HUES48 (cell line): ENCODE measurements around the gene BICRAL.
"Not testable (repeated sequence)": the region's sequence is repeated elsewhere in the genome, so short reads cannot be mapped to it uniquely, and the experiment has no call there.

Experiments used
- H3K27ac ChIP-seq: one replicate; pipeline ENCODE4 v1.7.0; 2013; ENCODE audit warnings: low read depth, low read length, inconsistent platforms
- H3K27me3 ChIP-seq: 2 replicates; pipeline ENCODE4 v1.6.1; 2013; ENCODE audit warnings: mild to moderate bottlenecking, low read length; ENCODE audit not compliant: control insufficient read depth, insufficient read depth
- H3K36me3 ChIP-seq: 2 replicates; pipeline ENCODE4 v1.6.1; 2013; ENCODE audit warnings: low read length; ENCODE audit not compliant: control insufficient read depth, insufficient read depth
- H3K4me1 ChIP-seq: 2 replicates; pipeline ENCODE4 v1.6.1; 2013; ENCODE audit warnings: mild to moderate bottlenecking, low read length; ENCODE audit not compliant: control insufficient read depth, insufficient read depth
- H3K4me3 ChIP-seq: 2 replicates; pipeline ENCODE4 v1.5.1; 2013; ENCODE audit warnings: mild to moderate bottlenecking, low read depth, low read length
- H3K9ac ChIP-seq: 2 replicates; pipeline ENCODE4 v1.6.1; 2013; ENCODE audit warnings: mild to moderate bottlenecking, low read depth, low read length, moderate library complexity
- H3K9me3 ChIP-seq: 2 replicates; pipeline ENCODE4 v1.6.1; 2013; ENCODE audit warnings: low read length; ENCODE audit not compliant: control insufficient read depth, insufficient read depth

The BICRAL gene

GRCh38 chr6:42764911-42765648, 16.8 kb upstream of the BICRAL start:
- Histone ChIP-seq H3K27me3 (no peaks in the 10 kb centered on the region), H3K4me1 (peaks cover 6% of the 10 kb centered on the region), H3K4me3 (no peak overlapping the region), H3K9ac (no peak overlapping the region), H3K9me3 (no peaks in the 10 kb centered on the region), H3K36me3 (no peaks in the 10 kb centered on the region), H3K27ac (no peak overlapping the region)

- Histone ChIP-seq H3K27ac (no peak overlapping the region), H3K4me3 (no peak overlapping the region)
These were observed 15.6 kb upstream of the BICRAL start for GRCh38 chr6:42766163-42766670.

DNA sequence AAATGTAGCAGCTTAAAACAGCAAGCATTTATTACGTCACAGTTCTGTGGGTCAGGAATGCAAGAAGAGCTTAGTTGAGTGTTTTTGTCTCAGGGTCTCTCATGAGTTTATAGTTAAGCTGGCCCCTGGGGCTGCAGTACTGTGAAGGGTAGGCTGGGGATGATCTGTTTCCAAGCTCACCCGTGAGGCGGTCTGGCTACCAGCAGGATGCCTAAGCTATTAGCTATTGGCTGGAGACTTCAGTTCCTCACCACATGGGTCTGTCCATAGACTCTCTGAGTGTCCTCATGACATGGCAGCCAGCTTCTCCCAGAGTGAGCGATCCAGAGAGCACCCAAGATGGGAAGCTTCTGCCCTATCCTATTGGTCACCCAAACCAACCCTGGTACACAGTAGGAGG, 12.8 kb upstream of the BICRAL start:
- no peaks in the 10 kb centered on the region for H3K9me3 ChIP-seq
- H3K36me3 ChIP-seq = no peaks in the 10 kb centered on the region
- peaks cover 19% of the 10 kb centered on the region for H3K4me1 ChIP-seq
- H3K4me3 ChIP-seq = no peak overlapping the region
- no peaks in the 10 kb centered on the region for H3K27me3 ChIP-seq
- H3K27ac ChIP-seq = no peak overlapping the region
- no peak overlapping the region for H3K9ac ChIP-seq

More at GRCh38 chr6:42766163-42766670, 15.6 kb upstream of the BICRAL start:
- no peak overlapping the region for H3K9ac ChIP-seq
- no peaks in the 10 kb centered on the region for H3K9me3 ChIP-seq
- H3K4me1 ChIP-seq = peaks cover 11% of the 10 kb centered on the region
- no peaks in the 10 kb centered on the region for H3K36me3 ChIP-seq
- H3K27me3 ChIP-seq = no peaks in the 10 kb centered on the region

- H3K9ac ChIP-seq = no peak overlapping the region
- H3K27ac ChIP-seq = no peak overlapping the region
- no peaks in the 10 kb centered on the region for H3K36me3 ChIP-seq
- H3K4me1 ChIP-seq = peaks cover 19% of the 10 kb centered on the region
- no peaks in the 10 kb centered on the region for H3K27me3 ChIP-seq
- no peaks in the 10 kb centered on the region for H3K9me3 ChIP-seq
- H3K4me3 ChIP-seq = no peak overlapping the region
These were observed 12.0 kb upstream of the BICRAL start for GRCh38 chr6:42769836-42770235.

DNA sequence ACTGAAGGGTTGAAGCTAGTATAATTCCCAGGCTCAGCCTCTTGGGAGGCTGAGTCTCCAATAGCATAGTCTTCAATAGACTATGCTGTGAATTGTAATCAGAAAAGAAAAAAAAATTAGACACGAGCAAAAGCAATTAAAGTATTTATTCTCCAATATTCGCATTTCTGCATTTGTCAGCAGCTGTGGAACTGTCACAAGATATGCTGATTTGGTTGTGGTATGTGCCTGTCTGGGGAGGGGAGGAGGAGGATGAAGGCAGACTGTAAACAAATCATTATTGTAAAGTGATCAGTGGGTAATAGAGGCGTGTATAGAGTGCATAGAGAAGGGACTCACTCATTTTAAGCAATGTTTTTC, 10.1 kb upstream of the BICRAL start:
- Histone ChIP-seq H3K4me3 (peak overlapping the region; percentile 29), H3K9me3 (no peaks in the 10 kb centered on the region), H3K4me1 (peaks cover 19% of the 10 kb centered on the region), H3K27me3 (no peaks in the 10 kb centered on the region), H3K9ac (no peak overlapping the region), H3K27ac (peak overlapping the region; percentile 78), H3K36me3 (no peaks in the 10 kb centered on the region)

DNA sequence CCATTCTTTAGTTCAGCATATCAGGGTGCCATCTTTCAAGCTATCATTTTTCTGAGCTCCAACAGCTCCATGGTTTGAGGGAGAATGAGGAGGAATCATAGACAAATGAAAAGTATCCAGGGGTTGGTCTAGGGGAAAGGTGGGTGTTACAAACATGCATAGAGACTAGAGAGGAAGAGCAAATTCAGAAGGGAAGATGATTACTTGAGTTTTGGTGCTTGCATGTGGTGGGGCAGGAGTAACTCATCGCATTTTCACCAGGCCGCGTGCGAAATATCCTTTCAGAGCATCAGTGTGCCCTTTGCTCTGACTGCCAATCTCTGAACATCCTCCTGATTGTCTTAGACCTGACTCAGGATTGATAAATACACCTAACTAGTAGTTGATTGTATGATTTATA, 7.7 kb upstream of the BICRAL start:
- H3K4me1 ChIP-seq = peaks cover 19% of the 10 kb centered on the region
- no peak overlapping the region for H3K9ac ChIP-seq
- no peak overlapping the region for H3K4me3 ChIP-seq

GRCh38 chr6:42774821-42775487, 6.9 kb upstream of the BICRAL start:
- H3K27ac ChIP-seq, H3K9ac ChIP-seq, H3K27me3 ChIP-seq, H3K9me3 ChIP-seq, H3K36me3 ChIP-seq, H3K4me3 ChIP-seq: not testable (repeated sequence)
- peaks cover 19% of the 10 kb centered on the region for H3K4me1 ChIP-seq

More for the DNA sequence above, 7.7 kb upstream of the BICRAL start:
- Histone ChIP-seq H3K36me3 (no peaks in the 10 kb centered on the region; the same call in 1 of the 2 replicates), H3K27me3 (no peaks in the 10 kb centered on the region), H3K27ac (no peak overlapping the region), H3K9me3 (no peaks in the 10 kb centered on the region)

DNA sequence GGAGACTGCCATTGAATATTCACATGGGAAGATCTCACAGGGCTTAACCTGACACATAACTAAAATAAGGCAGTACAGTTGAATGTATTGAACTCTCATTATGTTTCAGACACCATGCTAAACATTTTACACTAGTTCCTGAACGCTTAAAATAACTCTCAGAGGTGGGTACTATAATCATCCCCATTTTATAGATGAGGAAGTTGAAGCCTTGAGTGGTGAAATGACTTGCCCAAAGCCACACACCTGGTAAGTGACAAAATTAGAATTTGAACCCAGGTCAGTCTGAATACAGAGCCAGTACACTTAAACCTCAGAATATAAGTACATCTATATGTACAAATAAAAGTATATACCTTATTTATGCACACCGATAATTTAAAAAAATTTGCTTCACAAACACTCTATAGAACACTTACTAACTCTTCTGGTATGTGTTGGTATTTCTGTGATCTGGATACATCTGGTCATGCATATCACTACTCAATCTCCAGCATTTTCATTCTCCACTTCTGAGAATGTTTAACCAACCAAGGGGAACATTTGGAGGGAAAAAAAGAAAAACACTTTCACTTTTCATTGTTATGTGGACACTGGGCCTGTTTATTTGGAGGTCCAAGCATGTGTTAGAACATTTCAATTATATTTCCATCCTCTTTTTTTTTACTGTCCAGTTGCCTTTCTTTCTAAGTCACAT, 4.6 kb upstream of the BICRAL start:
- H3K4me1 ChIP-seq = peaks cover 17% of the 10 kb centered on the region
- H3K27me3 ChIP-seq = no peaks in the 10 kb centered on the region
- no peaks in the 10 kb centered on the region; the same call in 1 of the 2 replicates for H3K36me3 ChIP-seq
- no peak overlapping the region for H3K27ac ChIP-seq
- H3K9ac ChIP-seq = no peak overlapping the region
- H3K9me3 ChIP-seq = no peaks in the 10 kb centered on the region
- H3K4me3 ChIP-seq = no peak overlapping the region

GRCh38 chr6:42778122-42778521, 3.7 kb upstream of the BICRAL start:
- no peak overlapping the region for H3K9ac ChIP-seq
- no peaks in the 10 kb centered on the region for H3K27me3 ChIP-seq
- no peaks in the 10 kb centered on the region; the same call in 1 of the 2 replicates for H3K36me3 ChIP-seq
- peaks cover 13% of the 10 kb centered on the region for H3K4me1 ChIP-seq
- no peaks in the 10 kb centered on the region for H3K9me3 ChIP-seq
- H3K27ac ChIP-seq = no peak overlapping the region
- H3K4me3 ChIP-seq = no peak overlapping the region

GRCh38 chr6:42779521-42779920, 2.3 kb upstream of the BICRAL start:
- no peak overlapping the region for H3K27ac ChIP-seq
- no peak overlapping the region for H3K4me3 ChIP-seq
- H3K9ac ChIP-seq = no peak overlapping the region
- peaks cover 15% of the 10 kb centered on the region for H3K4me1 ChIP-seq
- no peaks in the 10 kb centered on the region for H3K9me3 ChIP-seq
- no peaks in the 10 kb centered on the region; the same call in 1 of the 2 replicates for H3K36me3 ChIP-seq
- H3K27me3 ChIP-seq = no peaks in the 10 kb centered on the region

GRCh38 chr6:42781546-42781795, 381 bp upstream of the BICRAL start:
- peak overlapping the region; percentile 97 for H3K4me3 ChIP-seq
- H3K27me3 ChIP-seq = no peaks in the 10 kb centered on the region
- H3K36me3 ChIP-seq = no peaks in the 10 kb centered on the region; the same call in 1 of the 2 replicates
- H3K9ac ChIP-seq = peak overlapping the region; percentile 75
- H3K9me3 ChIP-seq = no peaks in the 10 kb centered on the region
- H3K4me1 ChIP-seq = peaks cover 27% of the 10 kb centered on the region
- peak overlapping the region; percentile 99 for H3K27ac ChIP-seq
